NOMO-1 (cell line): ENCODE results near the gene ABCG2.

ENCODE experiments used
- DNase-seq, 2 experiments: peaks; one replicate each; lab custom pipeline; 2025; ENCODE audit not compliant: unreplicated experiment in 2 of 2; lab: John Stamatoyannopoulos, UW

The ABCG2 gene

DNA sequence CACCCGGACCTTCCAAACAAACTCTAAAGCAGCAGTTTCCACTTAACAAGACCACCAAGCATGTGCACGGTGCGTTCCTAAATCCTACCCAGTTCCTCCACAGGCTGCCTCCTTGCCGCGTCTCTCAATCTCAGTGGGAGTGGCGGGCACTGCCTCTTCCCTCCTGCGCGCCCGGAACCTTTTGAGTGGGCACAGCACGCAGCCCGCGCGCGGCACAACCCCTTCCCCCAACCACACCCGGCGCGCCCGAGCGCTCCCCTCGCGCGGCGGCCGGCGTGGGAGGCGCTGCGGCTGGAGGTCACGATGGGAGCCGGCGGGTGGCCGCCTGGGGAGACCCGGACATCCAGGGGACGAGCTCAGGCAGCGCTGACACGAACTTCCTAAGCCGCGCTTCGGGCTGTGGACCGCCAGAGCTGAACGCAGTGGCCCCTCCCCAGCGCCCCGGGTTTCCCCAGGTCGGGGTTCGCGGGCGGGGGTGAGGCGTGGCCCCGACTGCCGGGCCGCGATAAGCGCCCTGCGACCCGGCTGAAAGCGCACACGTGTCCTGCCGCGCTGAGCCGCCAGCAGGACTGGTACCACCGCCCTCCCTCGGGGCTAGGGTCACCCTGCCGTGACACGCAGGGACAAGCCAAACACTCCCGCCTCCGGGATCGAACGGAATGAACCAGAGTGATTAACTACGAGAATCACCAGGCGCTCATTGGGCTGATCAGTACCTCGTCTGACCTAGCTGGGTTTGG is at the start of gene ABCG2:
Gene ABCG2, minus strand, starts transcription at position 151 of the 740 bp plus-strand sequence. CDS start 18,644 bp downstream, outside the sequence.
- peak; percentile 12 to 18 for DNase-seq

DNA sequence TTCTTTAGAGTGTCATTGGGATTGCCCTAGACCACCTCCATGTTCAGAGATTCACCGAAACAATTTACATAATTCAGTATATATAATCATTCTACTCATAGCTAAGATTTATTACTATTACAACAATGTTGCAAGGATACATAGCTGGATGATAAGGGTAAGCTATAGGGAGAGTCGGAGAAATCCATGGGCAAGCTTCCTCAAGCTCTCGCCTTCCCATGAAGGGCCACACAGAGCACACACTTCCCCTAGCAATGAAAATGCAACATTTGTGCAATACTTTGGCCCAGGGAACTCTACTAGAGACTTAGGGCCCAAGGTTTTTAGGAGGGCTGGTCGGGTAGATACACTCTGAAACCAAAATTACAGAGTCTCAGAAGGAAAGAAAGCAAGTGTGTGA is 49.7 kb upstream of the ABCG2 start:
- no peak for DNase-seq

DNA sequence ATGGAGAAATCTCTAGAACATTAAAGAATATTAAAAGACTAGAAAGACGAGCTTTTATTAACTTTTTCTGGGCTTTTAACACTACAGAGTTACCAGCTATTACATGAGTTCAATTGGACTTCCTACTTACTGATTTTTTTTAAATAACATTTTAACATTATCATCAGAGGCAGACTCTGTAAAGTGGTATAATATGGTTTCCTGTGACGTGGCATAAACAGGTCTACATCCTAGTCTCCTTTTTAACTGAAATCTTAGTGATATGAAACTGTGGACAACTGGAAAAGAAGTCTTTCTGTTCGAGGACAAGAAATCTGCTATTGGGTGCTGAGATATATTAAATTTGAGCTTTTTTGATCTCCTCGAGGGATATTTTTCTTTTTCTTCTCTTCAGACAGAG is 48.7 kb upstream of the ABCG2 start:
- no peak for DNase-seq

DNA sequence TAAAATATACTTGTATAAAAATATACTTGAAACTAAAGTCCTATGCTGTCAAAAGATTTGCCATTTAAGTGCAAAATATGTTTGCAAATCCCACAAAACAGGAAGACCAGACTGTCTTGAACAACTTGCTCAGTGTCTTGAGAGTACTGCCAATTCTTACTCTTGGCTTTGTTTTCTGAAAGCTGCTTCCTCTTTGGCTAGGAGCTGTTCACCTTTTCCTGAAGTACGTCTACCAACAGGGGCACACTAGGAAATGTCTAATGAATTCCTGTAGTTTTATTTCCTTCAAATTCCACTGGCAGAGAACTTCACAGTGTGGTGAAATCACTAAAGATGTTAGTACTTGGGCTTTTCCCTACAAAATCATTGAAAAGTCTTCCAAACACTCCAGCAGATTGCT is 46.4 kb upstream of the ABCG2 start:
- DNase-seq = no peak

DNA sequence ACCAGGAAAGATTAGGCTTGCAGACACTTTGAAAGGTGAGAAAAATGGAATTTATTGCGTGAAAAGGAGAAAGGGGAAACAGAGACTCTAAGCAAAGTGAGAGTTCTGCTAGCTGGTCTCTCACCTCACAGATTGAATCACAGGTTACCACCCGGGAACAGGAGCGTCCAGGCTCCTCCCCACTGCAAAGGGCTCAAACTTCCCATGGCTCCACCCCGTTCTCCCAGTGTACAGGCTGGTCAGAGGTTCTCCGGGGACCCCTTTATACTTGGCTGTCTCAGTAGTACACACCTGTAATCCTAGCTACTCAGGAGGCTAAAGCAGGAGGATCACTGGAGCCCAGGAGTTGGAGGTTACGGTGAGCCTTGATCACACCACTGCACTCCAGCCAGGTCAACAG is 44.0 kb upstream of the ABCG2 start:
- DNase-seq = no peak

DNA sequence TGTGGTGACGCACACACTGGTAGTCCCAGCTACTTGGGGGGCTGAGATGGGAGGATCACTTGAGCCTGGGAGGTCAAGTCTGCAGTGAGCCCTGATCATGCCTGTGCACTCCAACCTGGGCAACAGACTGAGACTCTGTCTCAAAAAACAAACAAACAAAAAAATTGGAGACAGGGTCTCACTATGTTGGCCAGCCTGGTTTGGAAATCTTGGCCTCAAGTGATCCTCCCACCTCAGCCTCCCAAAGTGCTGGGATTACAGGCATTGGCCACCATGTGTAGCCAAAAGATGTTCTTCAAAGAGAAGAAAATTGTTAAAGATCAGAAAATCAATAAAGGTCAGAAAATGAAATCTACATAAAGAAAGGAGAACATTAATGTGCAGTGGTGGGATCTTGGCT is 41.7 kb upstream of the ABCG2 start:
- no peak for DNase-seq

DNA sequence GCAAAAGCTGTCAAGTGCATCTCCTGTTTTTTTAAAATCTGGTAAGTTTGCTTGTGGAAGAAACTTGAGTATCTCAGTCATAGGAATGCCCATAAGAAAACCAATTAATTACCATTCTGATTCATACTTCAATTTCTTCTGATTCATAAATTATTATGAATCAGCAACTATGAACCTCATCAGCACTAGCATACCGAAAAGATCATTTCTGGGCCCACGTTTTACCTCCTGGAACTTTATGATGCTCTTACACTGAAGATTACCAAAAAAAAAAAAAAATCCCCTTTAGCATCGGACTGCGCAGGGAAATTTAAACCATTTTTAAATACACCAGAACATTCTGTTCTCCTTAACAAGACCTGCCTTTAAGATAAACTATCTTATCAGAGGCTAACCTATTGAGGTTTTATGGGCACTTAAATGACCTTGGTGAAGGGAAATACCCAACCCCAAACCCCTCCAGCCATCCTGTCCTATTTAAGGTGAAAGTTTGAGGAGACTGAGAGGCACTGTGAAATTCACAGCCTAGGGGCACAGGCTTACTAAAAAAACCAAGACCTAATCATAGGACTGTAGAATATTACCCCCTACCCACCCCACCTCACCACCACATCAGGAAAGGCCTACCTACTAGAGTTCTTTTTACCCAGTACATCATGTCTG is 38.2 kb upstream of the ABCG2 start:
- no peak for DNase-seq

DNA sequence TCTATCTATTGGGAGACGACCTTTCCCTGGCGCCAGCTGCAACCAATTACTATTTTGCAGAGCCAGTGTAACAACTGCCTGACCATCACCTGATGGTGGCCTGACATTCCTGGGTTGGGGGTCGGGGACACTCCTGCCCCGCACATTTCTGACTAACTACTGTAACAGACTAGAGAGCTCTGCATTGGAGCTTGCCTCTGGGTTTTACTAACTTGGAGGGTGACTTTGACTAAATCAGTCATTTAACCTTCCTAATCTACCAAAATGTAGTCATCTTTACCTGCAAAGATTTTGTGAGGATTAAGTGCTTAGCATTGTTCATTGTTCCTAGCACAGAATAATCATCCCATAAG is 37.5 kb upstream of the ABCG2 start:
- no peak for DNase-seq

DNA sequence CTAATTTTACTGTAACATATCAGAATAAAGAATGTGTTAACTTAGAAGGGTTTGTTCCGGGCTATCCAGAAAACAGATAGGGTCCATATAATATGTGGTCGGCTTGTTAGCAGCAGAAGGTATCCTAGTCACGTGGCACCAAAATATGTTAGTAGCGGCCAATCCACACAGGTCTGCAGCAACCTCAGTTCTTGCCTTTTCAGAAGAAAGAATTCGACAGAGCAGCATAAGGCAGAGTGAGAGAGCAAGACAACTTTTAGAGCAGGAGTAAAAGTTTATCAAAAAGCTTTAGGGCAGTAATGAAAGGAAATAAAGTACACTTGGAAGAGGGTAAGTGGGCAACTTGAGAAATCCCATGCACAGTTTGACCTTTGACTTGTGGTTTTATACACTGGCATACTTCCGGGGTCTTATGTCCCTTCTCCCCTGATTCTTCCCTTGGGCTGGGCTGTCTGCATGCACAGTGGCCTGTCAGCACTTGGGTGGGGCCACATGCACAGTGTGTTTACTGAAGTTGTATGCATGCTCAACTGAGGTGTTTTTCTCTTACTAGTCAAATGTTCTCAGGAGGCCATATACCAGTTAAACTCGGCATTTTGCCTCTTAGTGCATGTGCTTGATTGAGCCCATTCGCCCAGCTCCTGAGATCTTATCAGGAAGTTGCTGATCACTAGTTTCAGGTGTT is 37.0 kb upstream of the ABCG2 start:
- no peak for DNase-seq

DNA sequence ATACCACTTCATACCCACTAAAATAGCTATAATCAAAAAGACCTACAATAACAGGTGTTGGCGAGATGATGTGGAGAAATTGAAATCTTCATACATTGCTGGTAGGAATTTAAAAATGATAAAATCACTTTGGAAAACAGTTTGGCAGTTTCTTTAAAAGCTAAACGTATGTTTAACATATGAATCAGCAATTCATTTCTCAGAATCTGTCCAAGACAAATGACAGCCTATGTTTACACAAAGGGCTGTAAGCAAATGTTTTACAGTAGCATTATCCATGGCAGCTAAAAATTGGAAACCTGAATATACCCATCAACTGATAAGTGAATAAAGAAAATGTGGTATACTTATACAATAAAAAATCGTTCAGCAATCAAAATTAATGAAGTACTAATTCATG is 33.0 kb upstream of the ABCG2 start:
- DNase-seq = no peak

DNA sequence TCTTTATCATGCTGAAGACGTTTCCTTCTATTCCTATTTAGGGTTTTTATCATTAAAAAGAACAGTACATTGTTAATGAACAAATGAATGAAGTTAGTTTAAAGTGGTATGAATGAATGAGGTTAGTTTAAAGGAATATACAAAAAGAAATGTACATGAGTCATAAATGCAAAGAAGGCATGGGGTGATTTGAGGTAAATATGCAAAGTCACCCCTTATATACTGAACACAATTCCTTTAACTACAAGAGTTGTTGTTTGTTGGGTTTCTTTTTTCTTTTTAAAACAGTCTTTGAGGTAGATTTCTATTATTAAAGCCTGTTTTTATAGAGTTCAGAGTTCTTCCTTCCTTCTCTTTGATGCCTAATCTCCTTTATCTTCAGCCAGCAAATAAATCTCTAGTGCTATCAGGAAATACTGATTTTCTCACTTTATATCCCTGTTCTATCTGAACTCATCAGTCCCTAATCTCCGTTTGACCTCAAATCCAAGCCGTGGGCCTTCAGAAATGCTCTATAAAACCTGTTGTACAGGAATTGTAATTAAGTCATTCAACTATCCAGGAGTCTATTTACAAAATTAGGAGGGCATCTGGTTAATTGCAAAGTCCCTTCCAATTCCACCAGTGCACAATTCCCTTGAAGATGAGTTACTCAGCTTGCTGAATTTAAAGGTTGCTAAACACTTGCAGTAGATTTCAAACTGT is 31.6 kb upstream of the ABCG2 start:
- DNase-seq = no peak

DNA sequence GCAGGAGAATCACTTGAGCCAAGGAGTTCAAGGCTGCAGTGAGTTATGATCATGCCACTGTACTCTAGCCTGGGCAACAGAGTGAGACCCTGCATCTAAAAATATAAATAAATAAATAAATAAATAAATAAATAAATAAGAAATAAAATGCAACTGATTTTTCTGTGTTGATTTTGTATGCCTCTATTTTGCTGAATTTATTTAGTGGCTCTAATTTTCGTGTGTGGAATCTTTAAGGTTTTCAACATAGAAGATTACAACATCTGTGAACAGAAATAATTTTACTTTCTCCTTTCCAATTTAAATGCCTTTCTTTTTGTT is 30.9 kb upstream of the ABCG2 start:
- no peak for DNase-seq

DNA sequence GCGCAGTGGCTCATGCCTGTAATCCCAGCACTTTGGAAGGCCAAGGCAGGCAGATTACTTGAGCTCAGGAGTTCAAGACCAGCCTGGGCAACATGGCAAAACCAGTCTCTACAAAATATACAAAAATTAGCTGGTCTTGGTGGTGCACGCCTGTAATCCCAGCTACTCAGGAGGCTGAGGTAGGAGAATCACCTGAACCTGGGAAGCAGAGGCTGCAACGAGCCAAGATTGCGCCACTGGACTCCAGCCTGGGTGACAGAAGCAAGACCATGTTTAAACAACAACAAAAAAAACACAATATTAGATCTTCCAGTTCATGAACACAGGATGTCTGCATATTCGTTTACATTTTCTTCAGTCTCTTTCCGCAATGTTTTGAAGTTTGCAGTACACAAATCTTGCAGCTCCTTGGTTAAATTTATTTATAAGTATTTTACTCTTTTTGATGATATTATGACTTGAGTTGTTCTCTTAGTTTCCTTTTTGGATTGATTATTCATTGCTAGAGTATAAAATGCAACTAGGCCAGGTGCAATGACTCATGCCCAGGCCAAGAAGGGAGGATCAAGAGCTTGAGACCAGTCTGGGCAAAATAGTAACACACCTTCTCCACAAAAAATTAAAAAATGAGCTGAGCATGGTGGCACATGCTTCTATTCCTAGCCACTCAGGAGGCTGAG is 30.4 kb upstream of the ABCG2 start:
- no peak for DNase-seq

DNA sequence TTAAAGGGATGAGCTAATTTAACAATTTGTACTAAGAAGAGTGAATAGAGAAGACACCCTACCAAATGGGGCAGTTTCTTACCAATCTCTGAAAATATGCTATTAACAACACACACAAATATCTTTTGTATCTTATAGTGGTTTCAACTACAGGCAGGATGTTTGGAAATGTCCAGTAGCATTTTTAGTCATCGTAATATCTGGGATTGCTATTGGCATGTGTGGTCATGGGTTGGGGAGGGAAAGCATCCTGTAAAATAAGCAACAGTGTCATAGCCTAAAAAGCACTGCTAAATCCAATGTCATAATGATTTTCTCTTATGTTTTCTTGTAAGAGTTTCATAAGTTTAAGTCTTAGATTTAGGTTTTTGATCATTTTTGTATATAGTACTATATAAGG is 29.3 kb upstream of the ABCG2 start:
- no peak for DNase-seq

DNA sequence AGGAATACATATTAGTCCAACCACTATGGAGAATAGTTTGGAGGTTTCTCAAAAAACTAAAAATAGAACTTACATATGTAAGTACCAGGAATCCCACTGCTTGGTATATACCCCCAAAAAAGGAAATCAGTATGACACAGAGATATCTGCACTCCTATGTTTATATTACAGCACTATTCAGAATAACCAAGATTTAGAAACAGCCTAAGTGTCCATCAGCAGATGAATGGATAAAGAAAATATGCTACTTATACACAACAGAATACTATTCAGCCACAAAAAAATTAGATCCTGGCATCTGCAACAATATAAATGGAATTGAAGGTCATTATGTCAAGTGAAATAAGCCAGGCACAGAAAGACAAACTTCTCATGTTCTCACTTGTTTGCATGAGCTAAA is 27.5 kb upstream of the ABCG2 start:
- DNase-seq = no peak

DNA sequence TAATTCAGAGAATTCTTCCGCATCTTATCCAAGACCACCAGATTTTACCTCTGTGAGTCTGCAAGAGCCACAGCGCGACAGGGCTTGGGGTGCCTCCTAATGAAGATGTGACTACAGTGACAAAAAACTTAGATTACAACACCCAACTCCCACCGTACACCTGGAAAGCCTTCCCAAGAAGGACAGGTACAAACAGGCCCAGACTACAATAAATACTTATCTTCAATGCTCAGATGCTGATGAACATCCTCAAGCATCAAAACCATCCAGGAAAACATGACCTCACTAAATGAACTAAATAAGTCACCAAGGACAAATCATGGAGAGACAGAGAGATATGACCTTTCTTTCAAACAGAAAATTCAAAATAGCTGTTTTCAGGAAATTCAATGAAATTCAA is 20.8 kb upstream of the ABCG2 start:
- no peak for DNase-seq

DNA sequence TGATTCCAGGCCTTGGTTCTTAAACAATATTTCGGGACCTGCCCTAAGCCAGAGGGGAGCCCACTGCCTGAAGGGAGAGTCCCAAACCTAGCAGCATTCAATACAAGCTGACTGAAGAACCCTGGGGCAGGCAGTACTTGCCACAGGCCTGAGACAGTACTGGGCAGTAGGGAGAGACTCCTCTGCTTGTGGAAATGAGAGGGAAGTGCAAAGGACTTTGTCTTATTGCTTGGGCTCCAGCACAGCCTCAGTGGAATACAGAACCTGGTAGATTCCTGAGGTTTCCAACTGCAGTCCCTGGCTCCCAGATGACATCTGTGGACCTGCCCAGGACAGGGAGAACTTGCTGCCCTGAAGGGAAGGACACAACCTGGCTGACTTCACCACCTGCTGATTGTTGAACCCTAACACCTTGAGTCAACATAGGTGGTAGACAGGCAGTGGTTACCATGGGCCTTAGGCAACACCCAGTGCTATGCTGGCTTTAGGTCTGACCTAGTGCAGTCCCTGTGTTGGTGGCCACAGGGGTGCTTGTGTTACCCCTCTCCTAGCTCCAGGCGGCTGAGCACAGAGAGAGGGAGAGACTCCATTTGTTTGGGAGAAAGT is 20.3 kb upstream of the ABCG2 start:
- DNase-seq = no peak

DNA sequence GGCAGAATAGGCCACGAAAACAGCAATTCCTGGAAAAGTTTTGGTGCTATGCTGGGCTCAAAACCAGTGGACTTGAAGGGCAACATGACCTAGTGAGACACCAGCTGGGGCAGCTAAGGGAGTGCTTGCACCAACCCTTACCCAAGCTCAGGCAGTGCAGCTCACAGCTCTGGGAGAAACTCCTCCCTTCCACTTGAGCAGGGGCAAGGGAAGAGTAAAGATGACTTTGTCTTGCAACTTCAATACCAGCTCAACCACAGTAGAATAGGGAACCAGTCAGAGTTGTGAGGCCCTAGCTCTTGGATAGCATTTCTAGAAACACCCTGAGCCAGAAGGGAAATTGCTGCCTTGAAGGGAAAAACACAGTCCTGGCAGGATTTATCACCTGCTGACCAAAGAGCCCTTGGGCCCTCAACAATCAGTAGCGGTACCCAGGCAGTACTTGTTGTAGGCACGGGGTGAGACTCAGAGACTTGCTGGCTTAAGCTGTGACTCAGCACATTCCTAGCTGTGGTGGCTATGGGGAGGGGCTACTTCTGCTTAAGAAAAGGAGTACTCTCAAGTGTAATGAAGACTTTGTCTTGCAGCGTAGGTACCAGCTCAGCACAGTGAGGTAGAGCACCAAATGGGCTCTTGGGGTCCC is 19.7 kb upstream of the ABCG2 start:
- DNase-seq = peak; percentile 84 to 85

DNA sequence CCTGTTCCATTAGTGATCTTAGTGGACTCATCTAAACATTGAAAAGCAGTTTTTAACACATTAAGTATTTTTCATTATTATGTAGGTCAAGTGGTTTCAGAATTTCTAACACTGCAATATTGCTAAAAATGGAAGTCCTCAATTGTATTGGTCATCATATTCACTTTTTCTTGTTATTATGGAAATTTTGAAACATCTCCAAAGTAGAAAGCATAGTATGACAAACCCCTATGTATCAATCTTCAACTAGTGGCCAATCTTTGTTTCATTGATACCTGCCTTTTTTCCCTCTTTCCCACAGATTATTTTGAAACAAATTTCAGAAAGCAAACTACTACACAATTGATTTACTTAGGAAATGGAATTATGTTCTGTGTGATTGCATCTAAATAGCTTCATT is 14.5 kb upstream of the ABCG2 start:
- no peak for DNase-seq

DNA sequence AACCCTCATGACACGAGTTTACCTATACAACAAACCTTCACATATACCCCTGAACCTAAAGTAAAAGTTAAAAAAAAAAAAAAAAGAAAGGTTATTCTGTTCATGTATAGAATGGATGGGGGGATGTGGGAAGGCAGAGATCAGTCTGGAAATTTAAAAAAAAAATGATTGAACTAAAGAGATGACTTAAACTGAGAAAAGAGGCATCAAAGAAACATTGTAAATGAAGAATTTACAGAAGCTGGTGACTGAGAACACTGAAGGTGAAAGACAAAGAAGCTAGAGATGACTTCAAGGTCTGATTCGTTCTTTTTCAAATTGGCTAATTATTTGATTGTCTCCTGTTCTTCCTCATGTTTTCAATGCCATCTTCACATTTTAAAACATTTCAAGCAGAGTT is 12.8 kb upstream of the ABCG2 start:
- DNase-seq = no peak
